ENCODE results near the gene POU2F1.

The POU2F1 gene

DNA sequence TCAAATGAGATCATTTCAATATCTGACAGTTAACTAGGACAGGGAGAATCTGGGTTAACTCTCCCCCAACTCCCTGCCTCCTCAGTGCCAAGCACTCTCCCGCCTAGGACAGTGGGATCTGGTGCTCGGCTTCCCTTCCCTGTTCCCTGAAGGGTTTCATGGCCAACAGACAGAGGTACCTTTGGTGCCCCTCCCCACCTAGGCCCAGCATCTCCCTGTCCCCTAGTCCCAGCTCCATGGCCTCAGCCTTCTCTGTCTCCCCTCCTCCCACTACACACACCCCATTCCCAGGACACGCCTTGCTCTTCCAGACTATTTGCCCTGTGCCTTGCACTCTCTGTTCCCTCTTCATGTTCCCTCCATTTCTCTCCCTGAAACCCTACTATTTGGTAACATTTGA is 220.5 kb downstream of the POU2F1 start:
- DNase-seq (ENCODE audit: low read depth): no peak
- TF ChIP-seq, protein P1, sequence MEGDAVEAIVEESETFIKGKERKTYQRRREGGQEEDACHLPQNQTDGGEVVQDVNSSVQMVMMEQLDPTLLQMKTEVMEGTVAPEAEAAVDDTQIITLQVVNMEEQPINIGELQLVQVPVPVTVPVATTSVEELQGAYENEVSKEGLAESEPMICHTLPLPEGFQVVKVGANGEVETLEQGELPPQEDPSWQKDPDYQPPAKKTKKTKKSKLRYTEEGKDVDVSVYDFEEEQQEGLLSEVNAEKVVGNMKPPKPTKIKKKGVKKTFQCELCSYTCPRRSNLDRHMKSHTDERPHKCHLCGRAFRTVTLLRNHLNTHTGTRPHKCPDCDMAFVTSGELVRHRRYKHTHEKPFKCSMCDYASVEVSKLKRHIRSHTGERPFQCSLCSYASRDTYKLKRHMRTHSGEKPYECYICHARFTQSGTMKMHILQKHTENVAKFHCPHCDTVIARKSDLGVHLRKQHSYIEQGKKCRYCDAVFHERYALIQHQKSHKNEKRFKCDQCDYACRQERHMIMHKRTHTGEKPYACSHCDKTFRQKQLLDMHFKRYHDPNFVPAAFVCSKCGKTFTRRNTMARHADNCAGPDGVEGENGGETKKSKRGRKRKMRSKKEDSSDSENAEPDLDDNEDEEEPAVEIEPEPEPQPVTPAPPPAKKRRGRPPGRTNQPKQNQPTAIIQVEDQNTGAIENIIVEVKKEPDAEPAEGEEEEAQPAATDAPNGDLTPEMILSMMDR (conservative IDR thresholded peaks at IDR 0.05; ENCODE audit: low read depth, low read length): no peak
- H3K4me3 ChIP-seq (ENCODE audit: low read depth, low read length): no peak overlapping the region

DNA sequence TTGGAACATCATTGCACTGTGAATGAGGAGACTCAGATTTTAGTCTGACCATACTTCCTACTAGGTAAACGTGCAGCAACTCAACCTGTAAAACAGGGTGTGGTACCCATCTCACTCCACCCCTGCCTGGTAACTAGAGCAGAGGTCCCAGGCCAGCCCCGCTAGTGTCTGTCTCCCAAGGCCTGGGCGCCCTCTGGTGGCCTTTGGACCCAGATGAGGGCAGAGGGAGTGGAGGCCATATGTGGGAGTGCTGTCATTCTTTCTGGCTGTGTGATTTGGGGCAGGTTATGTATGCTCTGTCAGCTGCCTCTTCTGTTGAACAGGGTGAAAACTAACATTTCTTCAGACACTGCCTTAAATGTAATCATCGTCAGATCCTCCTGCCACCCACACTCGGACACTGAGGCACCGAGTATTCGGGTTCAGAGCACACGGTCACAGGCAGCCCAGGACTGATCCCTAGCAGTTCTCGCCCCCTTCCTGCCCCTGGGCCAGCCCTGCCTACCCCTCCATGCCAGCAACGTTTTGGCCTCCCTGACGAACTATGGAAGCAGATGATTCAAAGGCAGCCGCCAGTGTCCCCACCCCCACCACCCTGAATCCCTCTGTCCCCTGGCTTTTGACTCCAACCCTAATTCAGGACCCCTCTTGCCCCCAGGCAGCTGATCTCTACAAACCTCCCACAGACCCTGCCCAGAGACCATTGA is 221.6 kb downstream of the POU2F1 start:
- no peak overlapping the region for H3K4me3 ChIP-seq (ENCODE audit: low read depth, low read length)
- peak; percentile 78 for DNase-seq (ENCODE audit: low read depth)
- TF ChIP-seq, protein P1 (conservative IDR thresholded peaks at IDR 0.05; ENCODE audit: low read depth, low read length): peak; percentile 93

DNA sequence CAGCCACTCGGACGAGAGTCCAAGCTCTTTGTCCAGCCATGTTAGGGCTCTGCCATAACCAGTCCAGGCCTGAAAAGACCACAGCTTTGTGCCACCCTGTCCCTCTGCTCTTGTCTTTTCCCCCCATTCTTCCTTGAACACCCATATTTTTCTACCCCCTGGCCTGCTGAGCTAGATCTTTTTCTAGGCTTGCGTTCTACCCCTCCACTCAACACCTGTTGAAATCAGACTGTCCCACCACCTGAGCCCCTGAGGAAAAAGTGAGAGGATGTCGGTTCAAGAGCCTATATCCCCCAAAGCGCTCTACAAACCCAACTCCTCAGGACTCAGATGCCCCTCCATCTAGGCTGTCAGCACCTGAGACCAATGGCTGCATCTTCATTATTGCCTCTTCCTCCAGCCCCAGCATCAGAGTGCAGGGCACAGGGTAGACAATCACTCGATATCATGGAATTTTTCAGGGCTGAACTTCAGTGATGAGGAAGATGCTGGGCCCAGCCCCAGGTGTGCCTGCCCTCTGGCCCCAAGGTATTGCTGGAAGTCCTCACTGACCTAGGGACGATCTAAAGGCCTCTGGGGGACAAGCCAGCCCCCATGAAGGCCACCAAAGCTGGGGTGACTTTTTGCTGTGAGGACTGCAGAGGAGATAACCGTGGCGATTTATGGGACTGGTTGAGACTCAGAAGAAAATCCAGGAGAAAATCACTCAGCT is 222.3 kb downstream of the POU2F1 start:
- TF ChIP-seq, protein P1 (conservative IDR thresholded peaks at IDR 0.05; ENCODE audit: low read depth, low read length): no peak
- DNase-seq (ENCODE audit: low read depth): no peak
- H3K4me3 ChIP-seq (ENCODE audit: low read depth, low read length): no peak overlapping the region

DNA sequence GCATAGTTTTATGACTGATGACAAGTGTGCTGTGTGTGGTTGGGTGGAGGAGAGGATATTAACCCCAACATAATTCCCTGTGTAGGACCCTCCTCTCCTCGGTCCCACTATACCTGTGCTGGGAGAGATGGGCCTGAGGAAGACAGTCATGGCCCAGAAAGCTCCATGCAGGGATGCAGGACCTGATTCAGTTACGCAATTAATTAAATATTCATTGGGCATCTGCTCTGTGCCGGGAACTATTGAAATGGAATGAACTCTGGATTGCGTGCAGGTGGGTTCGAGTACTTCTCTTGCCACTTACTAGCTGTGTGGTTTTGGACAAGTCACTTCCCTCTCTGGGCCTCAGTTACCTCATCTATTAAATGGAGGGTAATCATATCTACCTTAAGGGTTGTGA is 223.1 kb downstream of the POU2F1 start:
- no peak overlapping the region for H3K4me3 ChIP-seq (ENCODE audit: low read depth, low read length)
- DNase-seq (ENCODE audit: low read depth): no peak
- TF ChIP-seq, protein P1 (conservative IDR thresholded peaks at IDR 0.05; ENCODE audit: low read depth, low read length): no peak

DNA sequence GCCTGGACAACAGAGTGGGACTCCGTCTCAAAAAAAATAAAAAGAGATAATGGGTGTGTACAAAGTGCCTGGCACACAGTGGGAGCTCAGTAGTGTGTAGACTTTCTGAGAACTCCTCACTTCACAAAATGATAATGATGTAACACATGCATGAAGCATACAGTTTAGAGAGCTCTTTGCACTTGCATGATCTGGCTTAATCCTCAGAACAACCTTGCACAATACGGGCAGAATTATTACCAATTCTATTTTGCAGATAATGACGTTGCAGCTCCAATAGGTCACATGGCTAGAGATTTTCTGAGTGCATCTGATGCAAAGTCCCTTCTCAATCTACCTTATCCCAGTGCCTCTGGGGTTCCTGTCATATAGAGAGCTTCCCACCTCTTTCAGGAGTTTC is 226.3 kb downstream of the POU2F1 start:
- TF ChIP-seq, protein P1 (conservative IDR thresholded peaks at IDR 0.05; ENCODE audit: low read depth, low read length): no peak
- no peak overlapping the region for H3K4me3 ChIP-seq (ENCODE audit: low read depth, low read length)

DNA sequence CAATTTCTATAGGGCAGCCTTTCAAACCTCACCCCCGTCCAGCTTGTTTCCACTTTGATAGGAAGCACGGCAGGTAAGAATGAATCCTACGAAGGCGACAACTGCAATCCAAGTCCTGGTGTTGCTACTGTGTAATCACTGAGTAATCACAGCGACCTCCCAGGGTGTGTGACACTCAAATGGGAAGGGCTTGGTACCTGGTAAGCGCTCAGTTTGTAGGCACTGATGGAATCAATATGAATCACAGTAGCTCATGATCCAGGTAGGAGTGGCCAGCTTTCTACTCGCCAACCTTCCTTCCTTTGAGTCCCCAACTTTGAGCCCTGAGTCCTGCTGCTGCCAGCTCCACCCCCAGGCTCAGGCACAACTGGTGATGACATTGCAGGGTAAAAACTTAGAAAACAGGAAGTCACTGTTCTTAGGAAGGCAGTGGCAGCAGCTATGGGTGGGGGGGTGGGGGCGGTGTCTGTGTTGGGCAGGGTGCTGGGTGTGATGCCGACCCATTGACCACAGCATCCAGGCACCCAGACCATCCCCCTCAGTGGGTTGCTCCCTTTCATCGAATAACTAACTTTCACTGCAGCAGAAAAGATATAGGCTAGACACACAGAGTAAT is 226.9 kb downstream of the POU2F1 start:
- no peak overlapping the region for H3K4me3 ChIP-seq (ENCODE audit: low read depth, low read length)
- no peak for DNase-seq (ENCODE audit: low read depth)
- TF ChIP-seq, protein P1 (conservative IDR thresholded peaks at IDR 0.05; ENCODE audit: low read depth, low read length): no peak

More for the DNA sequence above, 226.3 kb downstream of the POU2F1 start:
- no peak for DNase-seq (ENCODE audit: low read depth)
